HG02588 (cell line): ENCODE data around the gene TMED9.
"Not testable (repeated sequence)": the region's sequence is repeated elsewhere in the genome, so short reads cannot be mapped to it uniquely, and the experiment has no call there.

Experiments
- ATAC-seq: cut with Tn5 transposase; IDR thresholded peaks from one replicate; pipeline ENCODE4 v1.9.1; 2021; ENCODE audit warnings: mild to moderate bottlenecking, moderate library complexity; ENCODE audit not compliant: unreplicated experiment

Gene TMED9

DNA sequence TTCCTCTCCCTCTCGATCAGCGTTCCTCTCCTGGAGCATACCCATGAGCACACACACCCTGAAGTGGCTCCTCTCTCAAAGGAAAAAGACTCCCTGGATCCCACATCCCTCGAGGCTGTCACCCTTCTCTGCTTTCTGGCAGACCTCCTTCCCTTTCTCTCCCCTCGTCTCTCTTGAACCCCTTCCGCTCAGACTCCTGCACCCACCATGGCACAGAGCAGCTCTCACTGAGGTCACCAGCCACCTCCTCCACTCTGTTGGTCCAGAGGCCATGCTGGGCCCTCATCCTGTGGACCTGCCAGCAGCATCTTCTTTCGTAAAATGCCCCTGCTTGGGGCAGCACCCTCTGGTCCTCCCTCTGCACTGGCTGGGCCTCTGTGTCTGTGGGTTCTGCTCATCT is 13.7 kb downstream of the TMED9 start:
- ATAC-seq: no peak

DNA sequence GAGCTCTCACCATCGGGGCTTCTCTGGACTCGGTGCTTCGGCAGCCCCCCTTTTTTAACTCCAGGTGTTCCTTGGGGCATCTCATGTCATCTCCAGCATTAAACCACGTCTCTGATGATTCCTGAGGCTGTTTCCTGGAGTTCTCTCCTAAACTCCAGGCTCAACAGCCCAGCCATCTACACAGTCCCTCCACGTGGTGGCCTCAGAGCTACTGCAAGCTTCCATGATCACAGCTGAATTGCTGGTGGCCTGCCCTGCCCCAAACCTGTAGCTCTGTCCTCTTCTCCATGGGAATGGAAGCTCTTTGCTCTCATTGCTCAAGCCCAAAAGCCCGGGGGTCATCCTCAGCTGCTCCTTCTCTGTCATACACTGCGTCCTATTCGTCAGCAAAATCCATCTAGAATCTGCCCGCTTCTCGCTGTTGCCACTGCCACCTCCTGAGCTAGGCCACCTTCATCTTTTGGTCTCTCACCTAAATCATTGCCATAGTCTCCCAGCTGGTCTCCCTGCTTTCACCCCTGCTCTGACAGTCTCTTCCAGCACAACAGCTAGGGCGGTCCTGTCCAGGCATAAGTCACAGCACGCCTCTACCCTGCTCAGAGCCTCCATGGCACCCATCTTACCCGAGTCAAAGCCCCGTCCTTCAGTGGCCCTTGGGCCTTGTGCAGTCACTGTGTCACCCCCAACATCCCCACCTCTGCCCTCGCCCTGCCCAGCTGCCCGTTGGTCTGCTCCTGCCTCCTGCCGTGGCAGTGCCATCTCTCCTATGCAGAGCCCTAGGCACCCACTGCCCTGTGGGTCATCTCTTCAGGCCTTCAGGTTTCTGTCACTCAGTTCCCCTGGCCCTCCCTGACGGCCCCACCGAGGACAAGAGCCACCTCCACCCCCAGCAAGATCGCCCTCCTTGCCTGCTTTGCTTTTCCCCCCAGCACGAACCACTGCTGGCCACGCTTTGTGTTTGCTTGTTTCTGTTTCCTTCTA is 14.4 kb downstream of the TMED9 start:
- no peak for ATAC-seq

DNA sequence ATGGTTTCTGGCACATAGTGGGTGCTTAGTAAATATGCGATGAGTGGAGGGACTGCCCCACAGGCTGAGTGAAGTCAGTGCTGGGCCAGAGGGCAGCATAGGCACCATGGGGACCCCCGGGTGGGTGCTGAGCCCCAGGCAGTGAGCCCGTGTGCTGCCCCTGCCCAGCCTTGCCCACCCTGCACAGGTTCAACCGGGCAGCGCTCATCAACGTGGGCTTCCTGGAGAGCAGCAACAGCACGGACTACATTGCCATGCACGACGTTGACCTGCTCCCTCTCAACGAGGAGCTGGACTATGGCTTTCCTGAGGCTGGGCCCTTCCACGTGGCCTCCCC is 15.1 kb downstream of the TMED9 start:
- no peak for ATAC-seq

DNA sequence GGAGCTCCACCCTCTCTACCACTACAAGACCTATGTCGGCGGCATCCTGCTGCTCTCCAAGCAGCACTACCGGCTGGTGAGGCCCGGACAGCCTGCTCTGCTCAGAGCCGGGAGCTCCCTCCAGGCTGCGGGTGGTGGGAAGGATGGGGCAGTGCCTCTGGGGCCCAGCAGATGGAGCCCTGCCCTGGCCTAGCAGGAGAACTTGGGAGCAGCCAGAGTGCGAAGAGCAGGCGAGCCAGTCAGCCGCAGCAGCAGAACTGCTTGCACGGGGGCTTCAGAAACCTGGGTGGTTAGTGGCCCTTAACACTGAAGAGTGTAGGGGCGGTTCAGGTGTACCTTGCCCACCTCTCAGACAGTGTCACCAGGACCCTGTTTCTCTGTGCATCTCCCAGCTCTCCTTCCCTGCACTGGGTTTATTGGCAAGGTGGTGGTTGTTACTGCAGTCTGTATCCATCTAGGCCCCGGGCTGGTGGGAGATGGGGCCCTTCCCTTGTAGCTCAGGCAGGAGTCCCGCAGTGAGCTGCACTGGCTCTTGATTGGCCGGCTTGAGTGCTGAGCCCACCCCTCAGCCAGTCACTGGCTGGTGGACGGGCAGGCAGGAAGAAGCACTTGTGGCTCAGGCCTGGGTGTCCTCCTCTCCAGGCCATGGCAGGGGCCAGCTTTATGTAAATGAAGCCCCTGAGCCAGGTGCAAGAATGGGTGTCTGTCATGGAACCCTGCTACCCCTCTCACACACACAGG is 15.6 kb downstream of the TMED9 start:
- ATAC-seq: no peak

DNA sequence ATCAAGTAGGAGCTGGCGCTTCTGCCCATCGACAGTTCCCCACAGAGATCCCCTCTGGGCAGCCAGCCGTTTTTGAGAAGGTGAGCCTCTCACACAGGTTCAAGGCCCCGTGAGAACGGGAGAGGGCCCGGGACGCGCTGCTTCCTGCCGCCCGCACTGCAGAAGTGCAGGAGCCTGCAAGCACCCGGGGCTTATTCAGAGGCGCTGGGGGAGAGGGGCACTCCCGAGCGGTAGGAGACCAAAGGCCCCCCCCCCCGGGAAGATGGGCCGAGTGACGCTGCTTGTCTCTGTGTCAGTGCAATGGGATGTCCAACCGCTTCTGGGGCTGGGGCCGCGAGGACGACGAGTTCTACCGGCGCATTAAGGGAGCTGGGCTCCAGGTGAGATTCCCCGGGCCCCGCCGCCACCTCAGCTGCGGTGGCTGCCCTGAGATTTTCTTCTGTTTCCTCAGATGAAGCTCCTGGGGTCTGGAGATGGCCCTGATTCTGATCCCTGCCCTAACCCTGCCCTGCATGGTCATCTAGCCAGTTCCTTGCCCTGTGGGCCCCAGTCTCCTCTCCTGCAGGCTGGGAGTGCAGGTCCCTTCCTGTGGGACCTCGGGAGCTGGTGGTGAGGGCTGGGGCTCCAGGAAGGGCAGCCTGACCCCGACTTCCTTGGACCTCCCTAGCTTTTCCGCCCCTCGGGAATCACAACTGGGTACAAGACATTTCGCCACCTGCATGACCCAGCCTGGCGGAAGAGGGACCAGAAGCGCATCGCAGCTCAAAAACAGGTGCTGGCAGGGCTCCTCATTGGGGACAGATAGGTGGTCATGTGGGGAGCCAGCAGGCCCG is 16.5 kb downstream of the TMED9 start:
- ATAC-seq: no peak

DNA sequence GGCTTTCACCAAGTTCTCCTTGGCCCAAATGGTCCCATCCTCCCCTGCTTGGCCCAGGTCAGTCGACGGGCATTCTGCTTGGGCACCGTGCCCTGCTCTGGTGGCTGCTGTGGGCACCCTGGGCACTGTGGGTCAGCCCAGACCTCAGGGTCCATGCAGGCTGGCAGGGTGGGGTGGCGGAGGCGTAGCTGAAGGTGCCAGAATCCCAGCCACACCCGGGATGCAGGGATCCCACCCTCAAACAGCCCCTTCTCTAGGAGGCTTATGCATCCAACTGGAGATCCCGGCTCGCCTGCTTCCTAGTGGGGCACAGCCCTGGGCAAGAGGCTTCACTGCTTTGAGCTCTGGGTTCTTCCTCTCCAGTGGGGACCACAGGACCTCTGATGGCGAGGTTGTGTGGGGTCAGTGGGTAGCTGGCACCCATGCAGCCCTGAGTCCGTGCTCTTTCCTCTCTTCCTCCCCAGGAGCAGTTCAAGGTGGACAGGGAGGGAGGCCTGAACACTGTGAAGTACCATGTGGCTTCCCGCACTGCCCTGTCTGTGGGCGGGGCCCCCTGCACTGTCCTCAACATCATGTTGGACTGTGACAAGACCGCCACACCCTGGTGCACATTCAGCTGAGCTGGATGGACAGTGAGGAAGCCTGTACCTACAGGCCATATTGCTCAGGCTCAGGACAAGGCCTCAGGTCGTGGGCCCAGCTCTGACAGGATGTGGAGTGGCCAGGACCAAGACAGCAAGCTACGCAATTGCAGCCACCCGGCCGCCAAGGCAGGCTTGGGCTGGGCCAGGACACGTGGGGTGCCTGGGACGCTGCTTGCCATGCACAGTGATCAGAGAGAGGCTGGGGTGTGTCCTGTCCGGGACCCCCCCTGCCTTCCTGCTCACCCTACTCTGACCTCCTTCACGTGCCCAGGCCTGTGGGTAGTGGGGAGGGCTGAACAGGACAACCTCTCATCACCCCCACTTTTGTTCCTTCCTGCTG is 17.4 kb downstream of the TMED9 start:
- no peak for ATAC-seq

DNA sequence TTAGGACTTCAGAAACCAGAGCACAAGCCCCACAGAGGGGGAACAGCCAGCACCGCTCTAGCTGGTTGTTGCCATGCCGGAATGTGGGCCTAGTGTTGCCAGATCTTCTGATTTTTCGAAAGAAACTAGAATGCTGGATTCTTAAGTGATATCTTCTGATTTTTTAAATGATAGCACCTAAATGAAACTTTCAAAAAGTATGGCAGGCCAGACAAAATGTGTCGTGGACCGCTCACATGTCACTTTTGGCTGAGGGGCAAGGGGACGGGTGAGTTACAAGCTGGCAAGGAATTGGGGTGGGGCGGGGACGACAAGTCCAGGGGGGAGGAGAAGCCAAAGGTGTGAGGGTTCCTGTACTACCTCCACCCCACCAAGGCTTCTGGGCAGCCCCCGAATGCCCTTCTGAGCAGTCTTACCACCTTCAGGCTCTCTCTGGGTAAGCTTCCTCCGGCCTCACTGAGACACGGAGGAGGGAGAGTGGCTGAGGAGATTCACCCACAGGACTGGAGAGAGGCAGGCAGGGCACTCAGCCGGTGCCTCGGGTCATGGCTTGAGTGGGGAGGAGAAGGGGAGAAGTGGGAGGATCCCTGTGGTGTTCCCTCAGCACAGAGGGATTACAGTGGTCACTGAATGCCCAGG is 18.2 kb downstream of the TMED9 start:
- no peak for ATAC-seq

DNA sequence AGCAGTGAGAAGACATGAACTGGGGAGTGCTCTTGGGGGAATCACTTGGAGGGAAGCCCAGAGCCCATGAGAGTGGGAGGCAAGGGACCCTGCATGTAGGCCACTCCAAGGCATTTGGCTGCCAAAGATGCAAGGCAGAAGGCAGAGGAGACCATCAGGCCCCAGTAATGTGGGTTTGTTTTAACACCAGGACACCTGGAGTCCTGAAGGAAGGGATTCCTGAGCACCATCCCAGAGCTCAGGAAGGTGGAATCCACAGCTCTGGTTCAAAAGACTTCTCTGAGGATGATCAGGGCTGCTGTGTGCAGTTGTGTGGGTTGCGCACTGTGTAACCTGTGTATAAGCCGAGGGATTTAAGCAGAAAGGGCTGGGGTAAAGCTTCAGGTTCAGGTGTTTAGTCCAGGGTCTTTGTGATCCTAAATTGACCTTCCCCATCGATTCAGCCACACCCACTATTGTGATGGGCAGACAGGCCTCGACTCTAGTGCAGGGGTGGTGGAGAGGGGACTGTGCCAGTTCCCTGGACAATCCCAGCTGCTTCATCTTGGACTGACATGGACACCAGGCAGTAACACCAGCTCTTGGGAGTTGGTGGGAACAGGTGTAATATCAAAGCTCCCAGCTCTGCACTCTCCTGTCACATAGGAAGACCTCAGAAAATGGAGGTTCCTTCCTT is 18.9 kb downstream of the TMED9 start:
- ATAC-seq: no peak

DNA sequence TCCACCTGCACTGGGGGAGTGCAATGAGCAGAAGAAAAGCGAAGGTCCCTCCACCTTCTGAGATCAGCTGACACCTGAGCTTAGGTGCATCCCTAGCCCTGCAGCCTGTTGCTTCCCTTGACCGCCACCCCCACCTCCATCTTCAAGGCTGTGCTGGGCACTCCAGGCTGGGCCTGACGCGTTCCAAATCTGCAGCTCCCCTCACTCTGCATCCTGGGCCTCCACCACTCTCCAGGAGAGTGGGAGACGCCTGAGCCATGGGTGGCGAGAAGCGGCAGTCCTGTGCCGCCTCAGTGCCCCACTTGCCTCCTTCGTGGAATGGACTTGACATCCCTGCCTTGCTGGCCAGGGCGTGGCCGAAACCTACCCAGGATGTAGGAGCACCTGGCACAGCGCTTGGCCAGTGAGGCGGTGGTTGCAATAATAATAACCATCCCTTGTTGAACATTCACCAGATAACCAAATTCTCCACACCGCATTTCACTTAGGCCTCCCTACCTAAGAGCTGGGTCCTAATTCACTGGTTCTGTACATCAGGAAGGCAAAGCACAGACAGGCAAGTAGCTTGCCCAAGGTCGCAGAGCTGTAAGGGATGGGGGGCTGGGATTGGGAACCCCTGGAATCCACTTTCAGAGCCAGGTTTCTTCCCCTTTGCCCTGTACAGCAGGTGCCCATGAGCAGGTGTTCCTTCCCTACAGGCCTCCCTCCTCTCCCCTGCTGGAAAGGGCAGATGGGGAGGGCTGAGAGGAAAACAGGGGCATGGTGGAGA is 19.6 kb downstream of the TMED9 start:
- ATAC-seq: no peak

DNA sequence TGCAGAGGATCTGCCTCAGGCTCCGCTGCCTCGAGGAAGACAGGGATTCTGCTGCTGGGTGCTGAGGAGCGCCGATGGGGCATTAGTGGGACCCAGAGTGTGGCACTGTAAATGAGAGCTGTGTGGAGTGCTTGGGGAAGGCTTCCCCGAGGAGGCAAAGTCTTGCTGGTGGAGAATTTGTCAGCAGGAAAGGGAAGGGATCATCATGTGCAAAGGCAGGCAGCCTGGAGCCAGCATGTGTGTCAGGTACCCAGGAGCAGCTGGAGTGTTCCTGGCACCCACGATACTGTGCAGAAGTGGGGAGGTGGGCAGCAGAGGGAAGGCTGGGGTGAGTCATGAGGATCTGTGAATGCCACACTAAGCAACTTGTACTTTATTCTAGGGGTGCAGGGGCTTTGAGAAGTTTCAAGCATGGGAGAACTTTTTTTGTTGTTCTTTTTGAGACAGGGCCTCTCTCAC is 20.2 kb downstream of the TMED9 start:
- ATAC-seq: no peak

DNA sequence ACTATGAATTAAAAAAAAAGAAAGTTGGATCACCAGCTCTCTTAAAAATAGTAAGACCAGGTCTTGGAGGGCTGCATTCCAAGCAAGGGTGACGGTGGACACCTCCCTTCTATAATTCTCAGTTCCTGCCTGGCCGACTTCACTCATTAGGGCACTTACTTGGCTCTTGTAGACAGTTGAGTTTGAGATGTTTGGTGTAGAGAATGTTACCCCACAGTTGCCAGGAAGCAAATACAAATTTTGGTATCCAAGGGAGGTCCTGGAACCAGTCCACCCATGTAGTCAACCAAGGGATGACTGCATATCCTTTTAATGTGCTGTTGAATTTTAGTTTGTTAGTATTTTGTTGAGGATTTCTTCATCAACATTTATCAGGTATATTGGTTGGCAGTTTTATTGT is 28.6 kb downstream of the TMED9 start:
- no peak for ATAC-seq

DNA sequence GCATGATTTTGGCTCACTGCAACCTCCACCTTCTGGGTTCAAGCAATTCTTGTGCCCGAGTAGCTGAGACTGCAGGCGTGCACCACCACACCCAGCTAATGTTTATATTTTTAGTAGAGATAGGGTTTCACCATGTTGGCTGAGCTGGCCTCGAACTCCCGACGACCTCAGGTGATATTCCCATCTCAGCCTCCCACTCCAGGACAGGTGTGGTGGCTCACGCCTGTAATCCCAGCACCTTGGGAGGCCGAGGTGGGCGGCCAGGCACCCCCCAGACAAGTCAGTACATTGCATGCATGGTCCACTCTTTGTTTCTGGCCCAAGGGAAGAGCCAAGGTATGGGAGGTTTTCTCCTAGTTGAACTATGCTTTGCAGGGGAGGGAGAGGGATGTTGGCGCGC is 32.2 kb downstream of the TMED9 start:
- not testable (repeated sequence) for ATAC-seq

DNA sequence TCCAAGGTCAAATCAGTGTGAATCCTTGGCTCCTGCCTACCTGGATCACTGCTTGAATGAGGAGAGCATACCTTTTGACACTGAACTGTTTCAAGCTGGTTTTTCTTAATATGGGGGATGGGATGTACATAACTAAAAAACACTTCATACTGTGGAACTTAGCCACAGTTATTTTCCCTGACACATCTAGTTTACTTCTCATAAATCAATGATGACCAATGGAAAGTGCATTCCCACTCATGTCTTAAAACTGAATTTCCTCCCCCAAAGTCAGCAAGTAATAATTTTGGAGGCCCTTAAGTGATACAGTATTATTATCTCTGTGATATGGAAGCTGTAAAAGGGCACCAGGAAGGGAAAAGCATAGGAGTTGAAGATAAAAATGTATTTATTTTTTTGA is 38.2 kb downstream of the TMED9 start:
- not testable (repeated sequence) for ATAC-seq

DNA sequence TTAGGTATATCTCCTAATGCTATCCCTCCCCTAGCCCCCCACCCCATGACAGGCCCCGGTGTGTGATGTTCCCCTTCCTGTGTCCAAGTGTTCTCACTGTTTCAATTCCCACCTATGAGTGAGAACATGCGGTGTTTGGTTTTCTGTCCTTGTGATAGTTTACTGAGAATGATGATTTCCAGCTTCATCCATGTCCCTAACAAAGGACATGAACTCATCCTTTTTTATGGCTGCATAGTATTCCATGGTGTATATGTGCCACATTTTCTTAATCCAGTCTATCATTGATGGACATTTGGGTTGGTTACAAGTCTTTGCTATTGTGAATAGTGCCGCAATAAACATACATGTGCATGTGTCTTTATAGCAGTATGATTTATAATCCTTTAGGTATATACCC is 42.9 kb downstream of the TMED9 start:
- ATAC-seq: not testable (repeated sequence)

DNA sequence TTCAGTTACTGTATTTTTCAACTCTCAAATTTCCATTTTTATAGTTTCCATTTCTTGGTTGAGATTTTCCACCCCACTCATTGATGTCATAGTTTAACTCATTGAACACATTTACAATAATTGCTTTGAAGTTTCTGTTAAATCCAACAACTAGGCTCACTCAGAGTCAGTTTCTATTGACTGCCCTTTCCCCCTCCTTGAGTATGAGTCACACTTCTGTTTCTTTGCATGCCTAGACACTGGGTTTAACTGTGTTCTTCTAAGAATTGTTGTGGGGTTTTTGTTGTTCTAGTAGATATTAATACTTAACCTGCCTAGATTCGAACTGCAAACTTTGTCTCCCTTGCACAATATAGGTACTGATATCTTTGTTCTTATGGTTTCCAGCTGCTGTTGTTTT is 53.5 kb downstream of the TMED9 start:
- not testable (repeated sequence) for ATAC-seq
